Activated gamma-delta T cell (primary cell): Measurements from ENCODE around the gene DCUN1D5.
"Not testable (repeated sequence)": the region's sequence is repeated elsewhere in the genome, so short reads cannot be mapped to it uniquely, and the experiment has no call there.

Experiments used
- DNase-seq: peaks from one replicate; lab custom pipeline; 2025; lab: John Stamatoyannopoulos, UW

Gene DCUN1D5

GRCh38 chr11:103055221-103055890, 36.6 kb downstream of the DCUN1D5 start:
- DNase-seq = no peak

GRCh38 chr11:103053997-103054396, 38.0 kb downstream of the DCUN1D5 start:
- DNase-seq = no peak

GRCh38 chr11:103051981-103052380, 40.0 kb downstream of the DCUN1D5 start:
- no peak for DNase-seq

- no peak for DNase-seq
Observed at GRCh38 chr11:103051151-103051801, 40.7 kb downstream of the DCUN1D5 start.

GRCh38 chr11:103050351-103050750, 41.6 kb downstream of the DCUN1D5 start:
- DNase-seq = no peak

GRCh38 chr11:103047837-103048236, 44.1 kb downstream of the DCUN1D5 start:
- DNase-seq = no peak

GRCh38 chr11:103043826-103044678, 47.9 kb downstream of the DCUN1D5 start:
- DNase-seq = no peak

GRCh38 chr11:103042161-103042560, 49.8 kb downstream of the DCUN1D5 start:
- DNase-seq = no peak

GRCh38 chr11:103035791-103036434, 56.0 kb downstream of the DCUN1D5 start:
- no peak for DNase-seq

- no peak for DNase-seq
Observed at GRCh38 chr11:103035216-103035615, 56.7 kb downstream of the DCUN1D5 start.

- no peak for DNase-seq
Observed at GRCh38 chr11:103031834-103032233, 60.1 kb downstream of the DCUN1D5 start.

GRCh38 chr11:103029401-103029800, 62.6 kb downstream of the DCUN1D5 start:
- DNase-seq = no peak

- DNase-seq = not testable (repeated sequence)
Observed at GRCh38 chr11:103028304-103029020, 63.5 kb downstream of the DCUN1D5 start.

- DNase-seq = no peak
Observed at GRCh38 chr11:103024086-103024485, 67.9 kb downstream of the DCUN1D5 start.

- DNase-seq = no peak
Observed at GRCh38 chr11:103016031-103016430, 75.9 kb downstream of the DCUN1D5 start.

- no peak for DNase-seq
Observed at GRCh38 chr11:103013421-103013820, 78.5 kb downstream of the DCUN1D5 start.
